Spleen (tissue), 11 donors: Measurements from ENCODE around the gene KLF16. TPM values are rescaled to one million over a fixed set of nuclear protein-coding genes. Genes with fewer than 3 reads are reported as not detected.
A peak's percentile ranks its signal among the peaks of the same experiment; 100 is the strongest.

ENCODE experiments used
- DNase-seq: peaks from one replicate; pipeline ENCODE4 v3.0.0-alpha.2; 2020
- H3K27ac ChIP-seq, 8 donors: fragments of 200-600 bp; sonication (generic) in 7 of 8; 1 replicate in 4 of 8; 2 replicates in 4 of 8; pipeline versions ENCODE4 v1.5.0 to v1.8.0; 2016 to 2021; ENCODE audit warnings: inconsistent platforms in 4 of 8, mild to moderate bottlenecking in 4 of 8, moderate library complexity in 1 of 8
- H3K27me3 ChIP-seq, 7 donors: fragments of 200-600 bp; sonication (generic) in 6 of 7; replicated peaks in 1 of 7; 1 replicate in 4 of 7; 2 replicates in 3 of 7; pipeline versions ENCODE4 v1.5.0 to v1.8.0; 2016 to 2021; ENCODE audit warnings: inconsistent platforms in 3 of 7, mild to moderate bottlenecking in 1 of 7
- H3K36me3 ChIP-seq, 6 donors: fragments of 200-600 bp; sonication (generic) in 5 of 6; 1 replicate in 4 of 6; 2 replicates in 2 of 6; pipeline versions ENCODE4 v1.5.0 to v1.8.0; 2016 to 2021; ENCODE audit warnings: inconsistent platforms in 2 of 6
- H3K4me1 ChIP-seq, 6 donors: fragments of 200-600 bp; sonication (generic) in 5 of 6; 1 replicate in 3 of 6; 2 replicates in 3 of 6; pipeline versions ENCODE4 v1.5.0 to v1.8.0; 2016 to 2021; ENCODE audit warnings: inconsistent platforms in 3 of 6
- H3K4me3 ChIP-seq, 8 donors: fragments of 200-600 bp; sonication (generic) in 7 of 8; 1 replicate in 4 of 8; 2 replicates in 4 of 8; pipeline versions ENCODE4 v1.5.0 to v1.8.0; 2016 to 2021; ENCODE audit warnings: inconsistent platforms in 4 of 8, mild to moderate bottlenecking in 4 of 8, moderate library complexity in 2 of 8
- H3K9me3 ChIP-seq, 8 donors: fragments of 200-600 bp; sonication (generic) in 7 of 8; 1 replicate in 4 of 8; 2 replicates in 4 of 8; pipeline versions ENCODE4 v1.5.0 to v1.8.0; 2016 to 2021; ENCODE audit warnings: inconsistent platforms in 4 of 8
- CTCF ChIP-seq, 11 experiments: fragments of 200-600 bp in 7 of 11; fragments of 450-650 bp in 4 of 11; sonication (generic) in 4 of 11; IDR thresholded peaks in 8 of 11; conservative IDR thresholded peaks in 3 of 11; 1 replicate in 7 of 11; 2 replicates in 4 of 11; pipeline versions ENCODE4 v1.4.0 to v1.8.0; 2016 to 2021; ENCODE audit warnings: antibody characterized with exemption in 11 of 11, inconsistent platforms in 4 of 11, mild to moderate bottlenecking in 1 of 11
- POLR2A ChIP-seq, 3 donors: fragments of 450-650 bp; IDR thresholded peaks; one replicate each; pipeline ENCODE4 v1.5.1; 2017; ENCODE audit warnings: antibody characterized with exemption in 3 of 3, mild to moderate bottlenecking in 1 of 3
- POLR2AphosphoS5 ChIP-seq, 3 donors: sonication (generic); formaldehyde crosslinking; IDR thresholded peaks; one replicate each; pipeline ENCODE4 v1.5.1; 2017; ENCODE audit warnings: antibody characterized with exemption in 3 of 3
- WGBS, 5 donors: extraction: QIAGEN DNeasy Blood & Tissue Kit in 3 of 5; methylation state at CpG; one replicate each; pipeline versions ENCODE4 v1.1.5 to v1.1.7; 2013 to 2018; 5-methylcytosine and 5-hydroxymethylcytosine counted together
- intact Hi-C: fragments of 100-400 bp; cut with DNase I; formaldehyde crosslinking; loops from one replicate; pipeline ENCODE4 v1.15.0; 2023; ENCODE audit warnings: low total_unique reads
- polyA plus RNA-seq, 3 donors: library from polyadenylated mRNA; stranded (reverse); fragments of 200-250 nt; gene quantifications; one replicate each; pipeline ENCODE4 v1.2.1, GENCODE V29; 2013
- total RNA-seq, 7 donors: library from RNA; depleted of rRNA in 3 of 7; stranded (reverse); fragments of >200 nt in 3 of 7; fragmentation: NEBNext Ultra II Directional in 4 of 7; extraction: Animal tissue kit (Norgen Biotek cat#: 25700) in 4 of 7; gene quantifications; one replicate each; pipeline versions ENCODE4 v1.1.0 to v1.2.1, GENCODE V29; 2016 to 2021
- donor health status: healthy with polysubstance abuse.
- donor health status: DM: no; HTN: no; CAD: no; lungs with moderate emphysema.
- donor health status: DM: no; HTN: no; CAD: no.
- donor health status: Bipolar disorder and iron deficiency.
- donor health status: healthy.
- donor health status: DM: no; HTN: no; CAD: no.
- donor health status: DM: yes; HTN: yes; CAD: no.

The KLF16 gene
- total and polyA plus RNA-seq, 10 donors, result 7.1 to 39.0 (median 18.4) TPM

GRCh38 chr19:1860821-1861598 is 2.4 kb downstream of the KLF16 start:
- peaks cover 40 to 82% (median 76%) of the 10 kb centered on the region in 6 donors for H3K4me1 ChIP-seq
- no peak for DNase-seq
- no peaks in the 10 kb centered on the region for H3K36me3 ChIP-seq
- intact Hi-C loops, result no loop called here
- H3K27me3 ChIP-seq, result no peaks in the 10 kb centered on the region
- peak overlapping the region in 6 of 8 donors; percentile 74 to 92 (median 81) for H3K4me3 ChIP-seq
- WGBS, 5 donors, result 57 to 71% (median 67%) methylated on average over 26 to 28 of the region's 28 CpGs
- peak overlapping the region in 6 of 8 donors; percentile 19 to 99 (median 98) for H3K27ac ChIP-seq
- TF ChIP-seq POLR2AphosphoS5 (IDR thresholded peaks at IDR 0.05) (no peak), CTCF (IDR thresholded peaks at IDR 0.05 in 8 of 11, conservative IDR thresholded peaks at IDR 0.05 in 3 of 11) (no peak), POLR2A (IDR thresholded peaks at IDR 0.05) (no peak)
- H3K9me3 ChIP-seq, result no peaks in the 10 kb centered on the region

- Histone ChIP-seq H3K36me3 (no peaks in the 10 kb centered on the region), H3K9me3 (no peaks in the 10 kb centered on the region), H3K4me3 (peak overlapping the region in 1 of 8 donors; percentile 81), H3K27me3 (no peaks in the 10 kb centered on the region), H3K27ac (peak overlapping the region in 5 of 8 donors; percentile 46 to 99 (median 97)), H3K4me1 (peaks cover 47 to 83% (median 80%) of the 10 kb centered on the region in 6 donors)
- WGBS, 5 donors, result 44 to 76% (median 47%) methylated on average over 10 to 32 of the region's 32 CpGs
- intact Hi-C loops, result no loop called here
- TF ChIP-seq POLR2A (IDR thresholded peaks at IDR 0.05), result no peak
- TF ChIP-seq CTCF (IDR thresholded peaks at IDR 0.05 in 8 of 11, conservative IDR thresholded peaks at IDR 0.05 in 3 of 11), result no peak
- TF ChIP-seq POLR2AphosphoS5 (IDR thresholded peaks at IDR 0.05), result no peak
- DNase-seq, result no peak
Observed at GRCh38 chr19:1860042-1860775, 3.2 kb downstream of the KLF16 start.

- Histone ChIP-seq H3K27ac (peak overlapping the region in 6 of 8 donors; percentile 46 to 99 (median 96)), H3K9me3 (no peaks in the 10 kb centered on the region), H3K4me3 (no peak overlapping the region), H3K27me3 (no peaks in the 10 kb centered on the region), H3K36me3 (peaks cover 0 to 2% (median under 1%) of the 10 kb centered on the region in 6 donors), H3K4me1 (peaks cover 49 to 83% (median 81%) of the 10 kb centered on the region in 6 donors)
- WGBS, 5 donors, result 64 to 75% (median 69%) methylated on average over 17 to 18 of the region's 18 CpGs
- intact Hi-C loops, result no loop called here
- DNase-seq, result no peak
- TF ChIP-seq POLR2AphosphoS5 (IDR thresholded peaks at IDR 0.05) (peak in 1 of 3 donors; percentile 23), CTCF (IDR thresholded peaks at IDR 0.05 in 8 of 11, conservative IDR thresholded peaks at IDR 0.05 in 3 of 11) (no peak)
Observed at GRCh38 chr19:1859331-1859781, 4.0 kb downstream of the KLF16 start.
